K562 (cell line): ENCODE results near the gene TIGD1. TPM values are rescaled to one million over a fixed set of nuclear protein-coding genes. Genes with fewer than 3 reads are reported as not detected.

Source experiments
- ATAC-seq: fragments of 200-7000 bp; cut with Tn5 transposase; 3 replicates; pipeline ENCODE4 v1.9.1; 2020; ENCODE audit warnings: moderate library complexity
- BruUV-seq: library from RNA; stranded (reverse); fragments of 400-500 nt; replicated peaks from 2 replicates; lab custom pipeline; 2021; lab: Mats Ljungman, UMichigan
- CTCF ChIA-PET: fragments of 300-600 bp; formaldehyde crosslinking; extraction: SDS; loops from one replicate; lab custom pipeline; 2021; ENCODE audit warnings: low intra/inter-chr PET ratio; lab: Yijun Ruan, JAX
- POLR2A ChIA-PET: fragments of 300-600, 350-650 bp; sonication (Branson Sonifier 250); formaldehyde crosslinking; extraction: SDS; loops from one replicate; lab custom pipeline; 2021; ENCODE audit warnings: antibody characterized with exemption, inconsistent platforms; lab: Yijun Ruan, JAX
- DNase-seq, 4 experiments: peaks; one replicate each; pipeline versions ENCODE4 v3.0.0 to v3.0.0-alpha.2; 2011 to 2018; ENCODE audit warnings: low spot score in 3 of 4, mixed read lengths in 3 of 4; ENCODE audit errors: extremely low read depth in 1 of 4
- FAIRE-seq: peaks from 2 replicates; lab custom pipeline; 2011; peaks lifted over from hg19 to GRCh38; lab: Jason Lieb, UNC
- H2AFZ ChIP-seq: 2 replicates; pipeline ENCODE4 v1.6.0; 2011; ENCODE audit warnings: low read depth, low read length, control low read depth, inconsistent platforms
- H3K27ac ChIP-seq: fragments of 200-600 bp; 3 replicates; pipeline ENCODE4 v1.8.0; 2011; ENCODE audit warnings: low read depth, mild to moderate bottlenecking, control low read depth, inconsistent platforms, low read length, moderate library complexity, mixed read lengths; ENCODE audit errors: extremely low read depth
- H3K27me3 ChIP-seq, 2 experiments: fragments of 300-600 bp in 1 of 2; 2 replicates in 1 of 2; 3 replicates in 1 of 2; pipeline versions ENCODE4 v1.6.0 to v1.8.0; 2011; ENCODE audit warnings: inconsistent platforms in 2 of 2, low read length in 2 of 2, mild to moderate bottlenecking in 1 of 2, mixed read lengths in 1 of 2, moderate library complexity in 1 of 2; ENCODE audit not compliant: control insufficient read depth in 2 of 2, insufficient read depth in 2 of 2
- H3K36me3 ChIP-seq: fragments of 300-600 bp; 3 replicates; pipeline ENCODE4 v1.8.0; 2011; ENCODE audit warnings: mild to moderate bottlenecking, low read length, inconsistent platforms; ENCODE audit not compliant: control insufficient read depth, insufficient read depth
- H3K4me1 ChIP-seq, 2 experiments: fragments of 200-600 bp in 1 of 2; replicated peaks in 1 of 2; 2 replicates in 1 of 2; 3 replicates in 1 of 2; pipeline versions ENCODE4 v1.5.1 to v1.8.0; 2011; ENCODE audit warnings: inconsistent platforms in 2 of 2, low read length in 2 of 2, mild to moderate bottlenecking in 1 of 2, mixed read lengths in 1 of 2, moderate library complexity in 1 of 2; ENCODE audit not compliant: control insufficient read depth in 2 of 2, insufficient read depth in 2 of 2
- H3K4me2 ChIP-seq: 2 replicates; pipeline ENCODE4 v1.6.1; 2011; ENCODE audit warnings: low read length, control low read depth, inconsistent platforms, mixed read lengths; ENCODE audit not compliant: insufficient read depth
- H3K4me3 ChIP-seq: fragments of 200-600 bp; sonication (generic), shearing (Covaris generic); 2 replicates; pipeline ENCODE4 v1.5.1; 2016; ENCODE audit warnings: control low read depth, inconsistent platforms
- H3K79me2 ChIP-seq: fragments of 200-600 bp; 3 replicates; pipeline ENCODE4 v1.8.0; 2011; ENCODE audit warnings: low read length, inconsistent platforms; ENCODE audit not compliant: control insufficient read depth, insufficient read depth
- H3K9ac ChIP-seq, 2 experiments: 2 replicates each; pipeline versions ENCODE4 v1.6.0 to v1.6.1; 2011; ENCODE audit warnings: low read depth in 2 of 2, low read length in 2 of 2, control low read depth in 1 of 2, inconsistent platforms in 1 of 2, mild to moderate bottlenecking in 1 of 2, mixed read lengths in 1 of 2; ENCODE audit not compliant: insufficient read depth in 1 of 2
- H3K9me1 ChIP-seq: one replicate; pipeline ENCODE4 v1.6.0; 2011; ENCODE audit warnings: inconsistent platforms, mild to moderate bottlenecking, low read length, moderate library complexity; ENCODE audit not compliant: control insufficient read depth, insufficient read depth
- H3K9me3 ChIP-seq: replicated peaks from 2 replicates; pipeline ENCODE4 v1.5.1; 2011; ENCODE audit warnings: low read depth, low read length, inconsistent platforms; ENCODE audit not compliant: control insufficient read depth, insufficient read depth
- H4K20me1 ChIP-seq: replicated peaks from 2 replicates; pipeline ENCODE4 v1.6.1; 2011; ENCODE audit warnings: low read length, inconsistent platforms, mixed read lengths; ENCODE audit not compliant: control insufficient read depth, insufficient read depth
- ELF2 ChIP-seq: fragments of 250-450 bp; sonication (Bioruptor Pico); IDR thresholded peaks from 2 replicates; pipeline ENCODE4 v1.5.0; 2021; ENCODE audit warnings: mild to moderate bottlenecking
- EP300 ChIP-seq: IDR thresholded peaks from 2 replicates; pipeline ENCODE4 v1.6.1; 2012; ENCODE audit warnings: low read length, improper control_type of control experiment
- ETV1 ChIP-seq: fragments of 450-650 bp; conservative IDR thresholded peaks from 2 replicates; pipeline ENCODE4 v1.6.1; 2016; ENCODE audit warnings: missing genetic modification characterization, control low read depth, low read depth, missing compliant biosample characterization
- HDAC6 ChIP-seq: IDR thresholded peaks from 2 replicates; pipeline ENCODE4 v1.6.1; 2012; ENCODE audit warnings: low read depth, mild to moderate bottlenecking, control low read depth, inconsistent platforms, low read length, moderate library complexity
- IRF1 ChIP-seq: sonication (generic); formaldehyde crosslinking; IDR thresholded peaks from 2 replicates; pipeline ENCODE4 v1.8.0; 2022; ENCODE audit warnings: missing genetic modification reagents, mild to moderate bottlenecking, borderline replicate concordance
- TRIM28 ChIP-seq: fragments of 450-650 bp; IDR thresholded peaks from 2 replicates; pipeline ENCODE4 v1.6.1; 2017
- XRCC3 ChIP-seq: fragments of 450-650 bp; IDR thresholded peaks from 2 replicates; pipeline ENCODE4 v1.6.1; 2017; ENCODE audit warnings: mild to moderate bottlenecking, moderate library complexity
- YY1 ChIP-seq, 3 experiments: IDR thresholded peaks; 2 replicates each; pipeline ENCODE4 v1.6.1; 2011; ENCODE audit warnings: low read length in 2 of 3, mild to moderate bottlenecking in 2 of 3, moderate library complexity in 2 of 3, borderline replicate concordance in 1 of 3, control low read depth in 1 of 3, low read depth in 1 of 3; ENCODE audit not compliant: insufficient read depth in 3 of 3, insufficient replicate concordance in 2 of 3, control insufficient read depth in 1 of 3, insufficient read length in 1 of 3; ENCODE audit errors: extremely low read depth in 1 of 3
- ZNF41 ChIP-seq: fragments of 250-450 bp; sonication (Bioruptor Pico); conservative IDR thresholded peaks from 2 replicates; pipeline ENCODE4 v1.4.0; 2020; ENCODE audit warnings: mild to moderate bottlenecking
- ZNF609 ChIP-seq: sonication (generic); formaldehyde crosslinking; IDR thresholded peaks from 2 replicates; pipeline ENCODE4 v1.8.1; 2023; ENCODE audit warnings: missing genetic modification reagents, mild to moderate bottlenecking, borderline replicate concordance
- WGBS: fragments of 100-300 bp; shearing (Covaris generic); methylation state at CpG from one replicate; pipeline ENCODE4 v1.1.6; 2016; ENCODE audit warnings: low coverage, mixed read lengths; ENCODE audit not compliant: insufficient coverage; ENCODE audit errors: missing lambda C conversion rate; 5-methylcytosine and 5-hydroxymethylcytosine counted together
- in situ Hi-C: fragments of 300-500 bp; cut with MboI; formaldehyde crosslinking; loops from 4 replicates; pipeline ENCODE4 v1.15.0; 2018; ENCODE audit warnings: inconsistent platforms, mixed read lengths
- intact Hi-C: fragments of 100-400 bp; cut with micrococcal nuclease; formaldehyde crosslinking; loops from 2 replicates; pipeline ENCODE4 v1.14.2; 2022
- polyA plus RNA-seq, 8 experiments: library from polyadenylated mRNA; depleted of rRNA in 4 of 8; stranded (reverse) in 5 of 8; unstranded in 3 of 8; fragments of >200 nt; fragmentation: Nextera tagmentation in 2 of 8; fragmentation: Illumina TruSeq in 1 of 8; extraction: Ambion mirVana in 2 of 8; extraction: Trizol in 1 of 8; gene quantifications; 2 replicates each; pipeline versions ENCODE4 v1.2.1 to v1.2.3, GENCODE V29; 2011 to 2014; ENCODE audit warnings: inconsistent platforms in 1 of 8, missing spikeins in 1 of 8
- total RNA-seq, 7 experiments: library from RNA; depleted of rRNA in 6 of 7; stranded (reverse); fragments of >200 nt in 6 of 7; fragmentation: Illumina TruSeq in 2 of 7; extraction: Trizol in 2 of 7; gene quantifications; 2 replicates each; pipeline versions ENCODE4 v1.2.1 to v1.2.3, GENCODE V29; 2011 to 2021; ENCODE audit warnings: low replicate concordance in 1 of 7

Gene TIGD1
- total and polyA plus RNA-seq, 9 of the 15 experiments (the other 6 are each of a cell fraction or from before 2014, with no cell fraction given), result 2.0 to 10.1 (median 6.6) TPM

- no peak overlapping the region for H3K9ac ChIP-seq
- no peaks in the 10 kb centered on the region for H3K9me3 ChIP-seq
- no peak for ATAC-seq
- H3K27ac ChIP-seq, result no peak overlapping the region
- ChIA-PET CTCF (no interaction called here), POLR2A (no interaction called here)
- TF ChIP-seq ETV1 (no peak), TRIM28 (no peak), ELF2 (CRISPR knock-in tag) (no peak), HDAC6 (no peak), ZNF609 (CRISPR knock-in tag) (no peak), EP300 (no peak), ZNF41 (no peak), XRCC3 (no peak), IRF1 (CRISPR knock-in tag) (no peak), YY1 (IDR thresholded peaks at IDR 0.05; ENCODE audit: borderline replicate concordance in 1 of 3, control insufficient read depth in 1 of 3, extremely low read depth in 1 of 3, insufficient read depth in 3 of 3, insufficient read length in 1 of 3, insufficient replicate concordance in 2 of 3, low read depth in 1 of 3, low read length in 2 of 3) (no peak)
- H3K36me3 ChIP-seq, result no peaks in the 10 kb centered on the region
- 6% methylated on average over 9 of the region's 14 CpGs for WGBS
- H3K79me2 ChIP-seq, result no peaks in the 10 kb centered on the region
- H3K9me1 ChIP-seq, result no peaks in the 10 kb centered on the region
- in situ Hi-C loops (no loop called here), intact Hi-C loops (loop anchor here (5.0 kb wide), 3 partner anchors 74 to 284 kb away; no protein-coding TSS in a partner anchor)
- no peaks in the 10 kb centered on the region for H4K20me1 ChIP-seq
- no peak for FAIRE-seq
- no peak overlapping the region for H3K4me3 ChIP-seq
- DNase-seq, result no peak
- no peak overlapping the region for H3K4me2 ChIP-seq
- H3K27me3 ChIP-seq, result peaks cover 0 to 51% of the 10 kb centered on the region in 2 experiments; a peak in 3 of 5 replicates
- H2AFZ ChIP-seq, result no peak overlapping the region
- no TSS peak for BruUV-seq
- peaks cover 0 to 27% of the 10 kb centered on the region in 2 experiments; a peak in 2 of 5 replicates for H3K4me1 ChIP-seq
Observed at GRCh38 chr2:232521098-232521497, 29.3 kb downstream of the TIGD1 start.
